ENCODE results near the gene PRDX5.

- TF ChIP-seq EZH2 (IDR thresholded peaks at IDR 0.05) (no peak), POLR2AphosphoS5 (IDR thresholded peaks at IDR 0.05; ENCODE audit: borderline replicate concordance, low read depth, low read length) (no peak)
Measured at GRCh38 chr11:64342869-64343745, 25.2 kb downstream of the PRDX5 start.

Measured in SK-N-MC (cell line).